CD4-positive, alpha-beta T cell (primary cell): ENCODE measurements around the gene PLXNC1. TPM values are rescaled to one million over a fixed set of nuclear protein-coding genes. Genes with fewer than 3 reads are reported as not detected.

ENCODE experiments used
- ATAC-seq: fragments of 200-7000 bp; cut with Tn5 transposase; one replicate; pipeline ENCODE4 v1.10.0; 2022; ENCODE audit warnings: mild to moderate bottlenecking; ENCODE audit not compliant: poor library complexity
- CTCF ChIA-PET: fragments of 350-600 bp; sonication (Branson Sonifier 250); formaldehyde crosslinking; loops from one replicate; lab custom pipeline; 2021; ENCODE audit warnings: antibody characterized with exemption, inconsistent platforms; lab: Charles Lee
- POLR2A ChIA-PET: fragments of 350-600 bp; sonication (Branson Sonifier 250); formaldehyde crosslinking; loops from one replicate; lab custom pipeline; 2021; ENCODE audit warnings: antibody characterized with exemption, inconsistent platforms; lab: Charles Lee
- DNase-seq, 14 experiments: peaks; one replicate each; pipeline ENCODE4 v3.0.0-alpha.2; 2013 to 2020; ENCODE audit warnings: mixed read lengths in 2 of 14
- H3K27ac ChIP-seq, 2 donors: one replicate each; pipeline versions ENCODE4 v1.5.1 to v1.7.0; 2013; ENCODE audit warnings: low read length in 2 of 2, low read depth in 1 of 2, mild to moderate bottlenecking in 1 of 2
- H3K27me3 ChIP-seq, 2 experiments: 1 replicate in 1 of 2; 2 replicates in 1 of 2; pipeline versions ENCODE4 v1.6.1 to v1.7.0; 2013; ENCODE audit warnings: low read length in 2 of 2, control low read depth in 1 of 2, mild to moderate bottlenecking in 1 of 2, moderate library complexity in 1 of 2; ENCODE audit not compliant: insufficient read depth in 2 of 2, control insufficient read depth in 1 of 2
- H3K36me3 ChIP-seq: one replicate; pipeline ENCODE4 v1.6.1; 2013; ENCODE audit warnings: low read length, control low read depth; ENCODE audit not compliant: insufficient read depth
- H3K4me1 ChIP-seq: one replicate; pipeline ENCODE4 v1.6.1; 2013; ENCODE audit warnings: low read length, control low read depth; ENCODE audit not compliant: insufficient read depth
- H3K4me3 ChIP-seq: one replicate; pipeline ENCODE4 v1.5.1; 2013; ENCODE audit warnings: mild to moderate bottlenecking, low read length, moderate library complexity
- H3K9me3 ChIP-seq, 2 experiments: 1 replicate in 1 of 2; 2 replicates in 1 of 2; pipeline versions ENCODE4 v1.6.1 to v1.7.0; 2013; ENCODE audit warnings: low read length in 2 of 2, mild to moderate bottlenecking in 2 of 2, control low read depth in 1 of 2, moderate library complexity in 1 of 2; ENCODE audit not compliant: control insufficient read depth in 1 of 2, insufficient read depth in 1 of 2
- H3K27ac Mint-ChIP-seq: one replicate; pipeline ENCODE4 v1.8.0; 2020; ENCODE audit warnings: mixed read lengths
- H3K27me3 Mint-ChIP-seq: one replicate; pipeline ENCODE4 v1.8.0; 2021; ENCODE audit warnings: mixed read lengths
- H3K36me3 Mint-ChIP-seq: one replicate; pipeline ENCODE4 v1.8.0; 2021; ENCODE audit warnings: low read depth, mixed read lengths
- H3K4me1 Mint-ChIP-seq: one replicate; pipeline ENCODE4 v1.8.0; 2021; ENCODE audit warnings: low read depth, mixed read lengths
- H3K4me3 Mint-ChIP-seq: one replicate; pipeline ENCODE4 v1.8.0; 2020; ENCODE audit warnings: mild to moderate bottlenecking, mixed read lengths
- H3K9me3 Mint-ChIP-seq: one replicate; pipeline ENCODE4 v1.8.0; 2020; ENCODE audit warnings: mixed read lengths
- intact Hi-C, 2 experiments: fragments of 100-400 bp; cut with DNase I in 1 of 2; cut with micrococcal nuclease in 1 of 2; formaldehyde crosslinking; loops; one replicate each; pipeline versions ENCODE4 v1.15.1 to v1.9.0; 2023 to 2025; cut with DNase I, micrococcal nuclease
- total RNA-seq, 174 experiments: library from RNA in 2 of 174; stranded (reverse) in 2 of 174; gene quantifications; one replicate each; pipeline ENCODE4 v1.2.3 and lab custom pipeline; 2021 to 2026
- TF ChIP-seq, protein P1 (sequence below): fragments of 200-600 bp; IDR thresholded peaks from one replicate; pipeline ENCODE4 v1.8.0; 2022; ENCODE audit warnings: antibody characterized with exemption, mild to moderate bottlenecking

Gene PLXNC1
- total RNA-seq, 2 experiments from 2014 or later: 5.2 to 5.3 TPM

DNA sequence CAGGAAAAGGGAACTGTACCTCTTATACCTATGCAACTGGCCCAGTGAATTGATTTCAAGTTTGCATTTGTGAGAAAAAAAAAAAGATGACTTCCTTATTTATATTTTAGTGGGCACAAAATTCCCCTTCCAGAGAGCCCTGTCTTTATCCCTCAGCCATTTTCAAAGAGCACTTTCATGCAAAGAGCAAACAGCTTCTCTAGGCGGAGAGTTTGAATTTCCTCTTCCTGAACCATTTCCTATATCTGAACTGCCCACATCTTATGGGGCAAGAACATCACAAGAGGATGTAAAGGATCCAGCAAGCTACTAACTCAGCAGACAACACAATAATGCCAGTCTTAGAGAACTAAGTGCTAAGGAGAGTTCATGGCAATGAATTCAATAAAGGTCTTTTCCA, 22.3 kb upstream of the PLXNC1 start:
- Mint-ChIP-seq H3K9me3 (no peaks in the 10 kb centered on the region), H3K27me3 (no peaks in the 10 kb centered on the region), H3K4me3 (peak overlapping the region; percentile 26), H3K36me3 (no peaks in the 10 kb centered on the region), H3K4me1 (peaks cover 53% of the 10 kb centered on the region), H3K27ac (peak overlapping the region; percentile 15)
- ChIA-PET CTCF (no interaction called here), POLR2A (interaction anchor here (0.7 to 1.1 kb wide), 2 partner anchors 24 to 234 kb away, joined by 3 to 5 read pairs; no protein-coding TSS in a partner anchor)
- Histone ChIP-seq H3K9me3 (no peaks in the 10 kb centered on the region), H3K27me3 (no peaks in the 10 kb centered on the region), H3K4me3 (no peak overlapping the region), H3K36me3 (no peaks in the 10 kb centered on the region), H3K4me1 (peaks cover 34% of the 10 kb centered on the region), H3K27ac (no peak overlapping the region)
- TF ChIP-seq, protein P1, sequence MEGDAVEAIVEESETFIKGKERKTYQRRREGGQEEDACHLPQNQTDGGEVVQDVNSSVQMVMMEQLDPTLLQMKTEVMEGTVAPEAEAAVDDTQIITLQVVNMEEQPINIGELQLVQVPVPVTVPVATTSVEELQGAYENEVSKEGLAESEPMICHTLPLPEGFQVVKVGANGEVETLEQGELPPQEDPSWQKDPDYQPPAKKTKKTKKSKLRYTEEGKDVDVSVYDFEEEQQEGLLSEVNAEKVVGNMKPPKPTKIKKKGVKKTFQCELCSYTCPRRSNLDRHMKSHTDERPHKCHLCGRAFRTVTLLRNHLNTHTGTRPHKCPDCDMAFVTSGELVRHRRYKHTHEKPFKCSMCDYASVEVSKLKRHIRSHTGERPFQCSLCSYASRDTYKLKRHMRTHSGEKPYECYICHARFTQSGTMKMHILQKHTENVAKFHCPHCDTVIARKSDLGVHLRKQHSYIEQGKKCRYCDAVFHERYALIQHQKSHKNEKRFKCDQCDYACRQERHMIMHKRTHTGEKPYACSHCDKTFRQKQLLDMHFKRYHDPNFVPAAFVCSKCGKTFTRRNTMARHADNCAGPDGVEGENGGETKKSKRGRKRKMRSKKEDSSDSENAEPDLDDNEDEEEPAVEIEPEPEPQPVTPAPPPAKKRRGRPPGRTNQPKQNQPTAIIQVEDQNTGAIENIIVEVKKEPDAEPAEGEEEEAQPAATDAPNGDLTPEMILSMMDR: no peak
- ATAC-seq (no peak), DNase-seq (peak in 2 of 14 experiments; percentile 38 to 39)
- intact Hi-C loops: no loop called here

DNA sequence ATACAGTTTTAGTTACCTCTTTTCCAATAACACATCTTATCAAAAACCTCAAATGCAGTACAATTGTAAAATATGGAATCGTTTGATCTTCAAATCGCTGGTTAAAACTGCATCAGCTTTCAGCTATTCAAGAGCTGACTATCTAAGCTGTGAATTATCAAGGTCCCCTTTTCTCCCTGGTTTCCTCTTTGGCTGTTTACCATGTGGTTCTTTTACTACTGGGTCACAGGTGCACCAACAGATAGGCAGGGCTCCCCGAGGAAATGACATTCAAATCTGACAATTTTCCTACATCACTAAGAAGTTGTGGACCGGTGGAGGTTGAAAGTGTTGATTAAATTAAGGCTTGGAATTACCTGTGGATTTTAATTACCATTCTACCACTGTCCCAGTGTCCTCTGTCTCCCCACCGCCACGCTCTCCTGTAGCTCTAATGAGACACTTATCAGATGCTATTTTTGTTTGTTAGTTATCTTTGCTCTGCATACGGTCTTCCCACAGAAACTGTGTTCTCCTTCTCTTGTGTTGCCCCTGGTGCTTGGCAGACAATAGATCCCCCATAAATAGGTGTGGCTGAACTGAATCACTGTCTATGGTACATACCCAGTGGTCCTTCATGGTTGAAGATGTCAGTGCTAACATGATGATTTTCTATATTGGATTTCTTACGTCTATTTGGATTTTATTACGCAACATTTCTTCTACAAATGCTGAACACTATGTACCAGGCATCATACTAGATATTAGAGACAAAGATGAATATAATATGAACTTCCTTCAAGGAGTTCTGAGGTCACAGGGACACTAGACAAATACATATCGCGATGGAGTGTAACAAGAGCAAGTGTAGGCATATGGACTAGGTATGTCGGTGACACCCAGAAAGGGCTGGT, 20.9 kb upstream of the PLXNC1 start:
- Histone ChIP-seq H3K36me3 (no peaks in the 10 kb centered on the region), H3K27ac (no peak overlapping the region), H3K9me3 (no peaks in the 10 kb centered on the region), H3K27me3 (no peaks in the 10 kb centered on the region), H3K4me3 (no peak overlapping the region), H3K4me1 (peaks cover 31% of the 10 kb centered on the region)
- ATAC-seq (no peak), DNase-seq (no peak)
- H3K4me1 Mint-ChIP-seq: peaks cover 52% of the 10 kb centered on the region
- H3K4me3 Mint-ChIP-seq: no peak overlapping the region
- H3K36me3 Mint-ChIP-seq: no peaks in the 10 kb centered on the region
- ChIA-PET POLR2A (interaction anchor here (0.9 kb wide), 1 partner anchor 80 kb away, joined by 3 read pairs; no protein-coding TSS in a partner anchor), CTCF (no interaction called here)
- peak overlapping the region; percentile 0 for H3K27ac Mint-ChIP-seq
- TF ChIP-seq, protein P1: no peak
- no peaks in the 10 kb centered on the region for H3K9me3 Mint-ChIP-seq
- intact Hi-C loops: no loop called here
- H3K27me3 Mint-ChIP-seq: no peaks in the 10 kb centered on the region

DNA sequence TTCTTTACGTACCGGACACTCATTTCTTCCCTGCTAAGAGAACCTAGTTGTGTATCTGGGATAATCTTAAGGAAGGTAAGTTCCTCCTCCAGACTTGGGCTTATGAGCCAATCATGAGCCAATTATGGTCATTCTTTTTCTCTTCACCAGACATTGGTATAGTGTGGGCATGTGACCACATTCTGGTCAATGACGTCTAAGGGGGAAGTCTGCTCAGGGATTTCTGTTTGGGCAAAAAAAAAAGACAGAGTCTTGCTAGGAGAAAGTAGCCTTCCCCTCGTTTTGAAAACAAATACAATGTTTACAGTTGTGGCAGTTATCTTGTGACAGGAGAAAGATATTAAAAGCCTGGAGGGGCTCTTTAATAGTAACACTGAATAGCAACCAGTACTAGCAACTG, 20.1 kb upstream of the PLXNC1 start:
- Histone ChIP-seq H3K9me3 (no peaks in the 10 kb centered on the region), H3K27ac (no peak overlapping the region), H3K27me3 (no peaks in the 10 kb centered on the region), H3K36me3 (no peaks in the 10 kb centered on the region), H3K4me1 (peaks cover 24% of the 10 kb centered on the region), H3K4me3 (no peak overlapping the region)
- no peak overlapping the region for H3K4me3 Mint-ChIP-seq
- CTCF ChIA-PET: no interaction called here
- no peaks in the 10 kb centered on the region for H3K27me3 Mint-ChIP-seq
- peaks cover 44% of the 10 kb centered on the region for H3K4me1 Mint-ChIP-seq
- ATAC-seq (no peak), DNase-seq (no peak)
- no peaks in the 10 kb centered on the region for H3K9me3 Mint-ChIP-seq
- intact Hi-C loops: no loop called here
- peak overlapping the region; percentile 0 for H3K27ac Mint-ChIP-seq
- H3K36me3 Mint-ChIP-seq: no peaks in the 10 kb centered on the region
- POLR2A ChIA-PET: no interaction called here
- TF ChIP-seq, protein P1: no peak
